NOMO-1 treated with dmso at 0.1 percent for 144 hours (cell line): ENCODE measurements around the gene TMEM259.

Experiments
- DNase-seq: peaks from one replicate; lab custom pipeline; 2025; ENCODE audit not compliant: unreplicated experiment; lab: John Stamatoyannopoulos, UW

TMEM259 gene

GRCh38 chr19:1055886-1056620 lies 35.1 kb upstream of the TMEM259 start:
- no peak for DNase-seq

- DNase-seq, result no peak
Observed at GRCh38 chr19:1055028-1055425, 34.1 kb upstream of the TMEM259 start.

GRCh38 chr19:1054102-1055027 lies 33.4 kb upstream of the TMEM259 start:
- no peak for DNase-seq

GRCh38 chr19:1053176-1054101 lies 32.5 kb upstream of the TMEM259 start:
- DNase-seq, result no peak

- no peak for DNase-seq
Observed at GRCh38 chr19:1052349-1052975, 31.5 kb upstream of the TMEM259 start.

GRCh38 chr19:1051791-1052190 lies 30.9 kb upstream of the TMEM259 start:
- DNase-seq, result no peak

- DNase-seq, result no peak
Observed at GRCh38 chr19:1050989-1051788, 30.3 kb upstream of the TMEM259 start.

GRCh38 chr19:1049800-1050199 lies 28.9 kb upstream of the TMEM259 start:
- DNase-seq, result no peak

GRCh38 chr19:1049106-1049505 lies 28.2 kb upstream of the TMEM259 start:
- DNase-seq, result no peak

- DNase-seq, result no peak
Observed at GRCh38 chr19:1047696-1048147, 26.8 kb upstream of the TMEM259 start.

GRCh38 chr19:1046836-1047695 lies 26.1 kb upstream of the TMEM259 start:
- DNase-seq, result no peak

GRCh38 chr19:1046117-1046626 lies 25.2 kb upstream of the TMEM259 start:
- DNase-seq, result no peak

GRCh38 chr19:1045247-1045603 lies 24.3 kb upstream of the TMEM259 start:
- no peak for DNase-seq

- DNase-seq, result no peak
Observed at GRCh38 chr19:1042689-1043511, 22.0 kb upstream of the TMEM259 start.

- DNase-seq, result no peak
Observed at GRCh38 chr19:1041835-1042685, 21.1 kb upstream of the TMEM259 start.

- DNase-seq, result no peak
Observed at GRCh38 chr19:1041272-1041834, 20.4 kb upstream of the TMEM259 start.
